ENCODE results near the gene PACS1.

Gene PACS1

DNA sequence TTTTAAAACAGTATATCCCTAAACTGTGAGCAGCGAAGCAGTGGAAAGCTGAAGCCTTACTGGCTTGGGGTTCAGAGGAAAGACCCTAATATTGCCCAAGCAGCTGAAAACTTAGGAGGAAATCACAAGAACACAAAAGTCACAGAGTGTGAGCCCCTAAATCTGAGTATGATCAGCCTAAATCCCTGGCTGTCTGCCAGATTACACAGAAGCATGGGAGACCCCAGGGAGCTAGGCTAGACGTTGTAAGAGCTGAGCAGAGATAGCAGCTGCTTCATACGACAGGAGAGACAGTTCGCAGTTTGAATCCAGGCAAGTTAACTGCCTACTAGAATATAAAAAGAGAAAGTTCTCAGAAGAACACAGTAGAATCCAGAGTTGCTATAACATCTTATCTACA lies 81.2 kb downstream of the PACS1 start:
- no peak overlapping the region for H3K27ac ChIP-seq
- no peaks in the 10 kb centered on the region for H3K27me3 ChIP-seq
- H3K36me3 ChIP-seq, result no peaks in the 10 kb centered on the region
- no peaks in the 10 kb centered on the region for H3K4me1 ChIP-seq (ENCODE audit: control insufficient read depth in 1 of 2, insufficient read depth in 1 of 2, low read depth in 1 of 2, low read length in 1 of 2)
- TF ChIP-seq, protein P1, sequence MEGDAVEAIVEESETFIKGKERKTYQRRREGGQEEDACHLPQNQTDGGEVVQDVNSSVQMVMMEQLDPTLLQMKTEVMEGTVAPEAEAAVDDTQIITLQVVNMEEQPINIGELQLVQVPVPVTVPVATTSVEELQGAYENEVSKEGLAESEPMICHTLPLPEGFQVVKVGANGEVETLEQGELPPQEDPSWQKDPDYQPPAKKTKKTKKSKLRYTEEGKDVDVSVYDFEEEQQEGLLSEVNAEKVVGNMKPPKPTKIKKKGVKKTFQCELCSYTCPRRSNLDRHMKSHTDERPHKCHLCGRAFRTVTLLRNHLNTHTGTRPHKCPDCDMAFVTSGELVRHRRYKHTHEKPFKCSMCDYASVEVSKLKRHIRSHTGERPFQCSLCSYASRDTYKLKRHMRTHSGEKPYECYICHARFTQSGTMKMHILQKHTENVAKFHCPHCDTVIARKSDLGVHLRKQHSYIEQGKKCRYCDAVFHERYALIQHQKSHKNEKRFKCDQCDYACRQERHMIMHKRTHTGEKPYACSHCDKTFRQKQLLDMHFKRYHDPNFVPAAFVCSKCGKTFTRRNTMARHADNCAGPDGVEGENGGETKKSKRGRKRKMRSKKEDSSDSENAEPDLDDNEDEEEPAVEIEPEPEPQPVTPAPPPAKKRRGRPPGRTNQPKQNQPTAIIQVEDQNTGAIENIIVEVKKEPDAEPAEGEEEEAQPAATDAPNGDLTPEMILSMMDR (IDR thresholded peaks at IDR 0.05), result no peak
- no peaks in the 10 kb centered on the region for H3K9me3 ChIP-seq
- no peak overlapping the region for H3K4me3 ChIP-seq (ENCODE audit: low read depth in 1 of 2, low read length in 1 of 2)

- TF ChIP-seq, protein P1 (IDR thresholded peaks at IDR 0.05), result no peak
- Histone ChIP-seq H3K4me1 (ENCODE audit: control insufficient read depth in 1 of 2, insufficient read depth in 1 of 2, low read depth in 1 of 2, low read length in 1 of 2) (no peaks in the 10 kb centered on the region), H3K27me3 (no peaks in the 10 kb centered on the region), H3K9me3 (no peaks in the 10 kb centered on the region), H3K27ac (no peak overlapping the region), H3K36me3 (no peaks in the 10 kb centered on the region), H3K4me3 (ENCODE audit: low read depth in 1 of 2, low read length in 1 of 2) (no peak overlapping the region)
Observed at GRCh38 chr11:66154109-66154508, 84.0 kb downstream of the PACS1 start.

- H3K27me3 ChIP-seq, result no peaks in the 10 kb centered on the region
- no peak overlapping the region for H3K4me3 ChIP-seq (ENCODE audit: low read depth in 1 of 2, low read length in 1 of 2)
- TF ChIP-seq, protein P1 (IDR thresholded peaks at IDR 0.05), result no peak
- H3K4me1 ChIP-seq (ENCODE audit: control insufficient read depth in 1 of 2, insufficient read depth in 1 of 2, low read depth in 1 of 2, low read length in 1 of 2), result peaks cover 5 to 6% of the 10 kb centered on the region in 2 experiments
- H3K27ac ChIP-seq, result no peak overlapping the region
- no peaks in the 10 kb centered on the region for H3K9me3 ChIP-seq
- no peaks in the 10 kb centered on the region for H3K36me3 ChIP-seq
Observed at GRCh38 chr11:66155387-66156073, 85.5 kb downstream of the PACS1 start.

DNA sequence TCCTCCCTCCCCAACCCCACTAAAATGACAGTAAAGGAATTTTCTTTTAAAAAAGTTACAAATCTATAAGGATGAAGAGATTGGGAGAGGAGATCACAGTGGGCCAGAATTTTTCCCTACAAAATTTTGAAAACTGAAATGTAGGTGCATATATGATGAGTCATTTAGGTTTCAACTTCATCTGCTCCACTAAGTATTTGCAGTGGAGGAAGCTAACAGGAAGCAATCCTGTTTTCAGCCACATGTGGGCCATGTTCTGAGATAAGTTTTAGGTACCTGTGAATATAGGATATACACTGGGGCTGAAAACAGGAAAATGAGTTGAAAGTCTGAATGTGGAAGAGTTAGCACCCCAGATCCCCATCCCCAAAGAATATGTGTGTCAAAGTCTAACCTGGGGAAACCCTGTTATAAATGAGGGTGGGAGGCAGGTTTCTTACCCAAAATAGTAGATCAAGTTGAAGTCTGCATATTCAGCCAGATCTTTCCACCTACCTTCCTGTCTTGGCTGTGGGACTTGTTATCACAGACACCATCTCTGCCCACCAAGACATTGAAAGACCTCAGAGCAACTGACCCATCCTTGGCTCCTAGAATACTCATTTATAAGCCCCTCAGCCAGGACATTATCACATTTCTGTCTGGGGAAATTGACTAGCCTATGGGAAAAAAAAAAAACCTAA lies 87.3 kb downstream of the PACS1 start:
- TF ChIP-seq, protein P1 (IDR thresholded peaks at IDR 0.05), result no peak
- Histone ChIP-seq H3K9me3 (no peaks in the 10 kb centered on the region), H3K27me3 (no peaks in the 10 kb centered on the region), H3K4me3 (ENCODE audit: low read depth in 1 of 2, low read length in 1 of 2) (no peak overlapping the region), H3K4me1 (ENCODE audit: control insufficient read depth in 1 of 2, insufficient read depth in 1 of 2, low read depth in 1 of 2, low read length in 1 of 2) (peaks cover 5 to 6% of the 10 kb centered on the region in 2 experiments), H3K27ac (no peak overlapping the region), H3K36me3 (no peaks in the 10 kb centered on the region)

GRCh38 chr11:66158156-66158555 lies 88.1 kb downstream of the PACS1 start:
- peaks cover 5 to 6% of the 10 kb centered on the region in 2 experiments for H3K4me1 ChIP-seq (ENCODE audit: control insufficient read depth in 1 of 2, insufficient read depth in 1 of 2, low read depth in 1 of 2, low read length in 1 of 2)
- no peaks in the 10 kb centered on the region for H3K9me3 ChIP-seq
- TF ChIP-seq, protein P1 (IDR thresholded peaks at IDR 0.05), result no peak
- H3K27ac ChIP-seq, result no peak overlapping the region
- H3K4me3 ChIP-seq (ENCODE audit: low read depth in 1 of 2, low read length in 1 of 2), result no peak overlapping the region
- no peaks in the 10 kb centered on the region for H3K36me3 ChIP-seq
- no peaks in the 10 kb centered on the region for H3K27me3 ChIP-seq

All from neutrophil (primary cell).